Cerebellar cortex (tissue), 1 donor: ENCODE measurements around the gene KRT84.
"Not testable (repeated sequence)": the region's sequence is repeated elsewhere in the genome, so short reads cannot be mapped to it uniquely, and the experiment has no call there.

ENCODE experiments used
- DNase-seq: peaks from one replicate; pipeline ENCODE4 v3.0.0-alpha.2; 2015; ENCODE audit warnings: low spot score

The KRT84 gene

DNA sequence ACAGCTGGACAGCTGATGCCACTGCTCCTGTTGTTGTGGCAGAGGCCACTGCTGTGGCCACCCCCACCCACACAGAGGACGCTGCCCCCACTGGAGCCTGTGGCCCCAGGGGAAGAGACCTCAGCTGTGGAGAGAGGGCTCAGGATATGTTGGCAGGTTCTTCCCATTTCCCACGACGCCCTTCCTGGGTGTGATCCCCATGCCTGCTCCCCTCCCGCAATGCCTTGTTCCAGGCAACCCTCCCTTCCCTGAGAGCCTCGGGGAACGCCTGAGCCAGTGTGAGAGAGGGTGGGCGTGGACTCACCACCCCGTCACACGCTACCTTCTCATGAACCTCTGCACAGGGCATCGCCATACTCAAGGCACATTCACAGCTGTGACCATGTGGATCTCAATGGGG lies 26.4 kb upstream of the KRT84 start:
- DNase-seq = no peak

DNA sequence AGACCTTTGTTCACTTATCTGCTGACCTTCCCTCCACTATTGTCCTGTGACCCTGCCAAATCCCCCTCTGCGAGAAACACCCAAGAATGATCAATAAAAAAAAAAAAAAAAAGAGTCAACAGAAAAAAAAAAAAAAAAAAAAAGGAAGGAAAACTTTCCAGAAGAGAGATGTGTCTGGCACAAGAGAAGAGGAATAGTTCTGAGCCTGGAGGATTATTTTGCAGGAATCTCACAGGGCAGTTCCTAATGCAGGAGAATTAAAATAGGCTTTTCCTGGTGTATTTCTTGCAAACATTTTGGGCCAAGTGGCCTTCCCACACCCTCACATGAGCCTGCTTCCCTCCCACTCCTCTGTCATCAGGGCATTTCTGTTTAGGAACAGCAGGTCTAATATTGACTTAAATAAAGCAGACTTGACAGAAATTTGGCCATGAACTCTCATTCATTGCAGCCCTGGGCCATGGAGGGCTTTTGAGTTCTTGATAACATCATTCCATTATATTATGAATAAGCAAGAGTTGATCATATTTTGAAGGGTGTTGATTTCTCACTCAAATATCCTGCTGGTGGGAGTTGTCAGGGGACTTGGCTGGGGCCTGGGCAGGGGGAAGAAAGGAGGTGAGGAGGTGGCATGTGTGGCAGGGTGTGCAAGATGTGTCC lies 25.3 kb upstream of the KRT84 start:
- DNase-seq = not testable (repeated sequence)

DNA sequence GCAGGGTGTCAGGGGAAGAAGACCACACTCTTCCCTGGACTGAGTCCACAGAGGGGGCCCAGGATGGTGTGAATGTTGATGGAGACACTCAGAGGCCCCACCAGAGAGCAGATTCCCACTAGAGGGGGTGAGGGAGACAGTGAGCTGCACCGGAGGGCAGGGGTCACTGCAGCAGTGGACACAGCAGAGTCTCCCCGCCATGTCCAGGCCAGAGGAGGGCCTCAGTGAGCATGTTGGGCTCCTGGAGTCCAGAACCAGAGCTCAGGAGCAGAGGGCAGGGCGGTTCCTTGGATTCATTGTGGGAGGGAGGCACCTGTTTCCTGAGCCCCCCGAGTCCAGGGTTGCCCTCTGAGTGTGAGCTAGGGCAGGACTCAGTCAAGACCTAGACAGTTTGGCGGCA lies 22.5 kb upstream of the KRT84 start:
- no peak for DNase-seq

DNA sequence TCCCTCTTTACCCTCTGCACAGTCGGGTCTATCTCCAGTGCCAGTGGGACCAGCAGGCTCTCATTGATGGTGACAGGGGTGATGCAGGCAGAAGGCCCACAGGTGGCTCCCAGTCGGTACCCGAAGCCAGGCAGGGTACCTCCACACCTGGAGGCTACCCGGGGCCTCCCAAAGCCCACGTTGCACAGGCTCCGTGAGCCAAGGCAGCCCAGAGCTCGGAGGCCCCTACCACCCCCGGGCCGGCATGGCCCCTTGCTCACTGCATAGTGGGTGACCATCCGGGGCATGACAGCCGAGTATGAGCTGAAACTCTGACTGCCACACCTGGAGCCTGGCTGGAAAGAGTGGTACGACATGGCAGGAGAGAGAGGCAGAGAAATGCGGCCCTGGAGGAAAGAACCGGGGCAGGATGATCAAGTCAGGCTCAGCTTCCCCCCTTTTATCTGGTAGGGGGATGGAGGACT lies 20.5 kb upstream of the KRT84 start, which contains the start of gene KRT82:
TSS of gene KRT82 (minus strand) at position 414 of the 464 bp plus-strand sequence. CDS start at position 356, 58 bp downstream.
- DNase-seq = no peak

DNA sequence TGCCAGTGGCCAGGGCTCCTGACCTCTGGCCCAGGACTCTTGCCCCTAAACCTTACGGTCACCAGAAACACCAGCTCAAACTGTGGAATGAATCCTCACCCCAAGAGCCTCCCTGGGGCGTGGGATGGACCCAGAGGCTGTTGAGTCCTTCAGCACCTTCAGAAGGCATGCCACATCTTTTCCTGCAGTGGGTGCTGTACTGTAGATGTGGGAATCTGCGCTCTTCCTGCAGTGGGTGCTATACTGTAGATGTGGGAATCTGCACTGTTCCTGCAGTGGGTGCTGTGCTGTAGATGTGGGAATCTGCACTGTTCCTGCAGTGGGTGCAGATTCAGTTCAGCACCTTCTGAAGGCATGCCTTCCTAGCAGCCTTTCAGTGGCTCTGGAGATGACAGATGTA lies 19.5 kb upstream of the KRT84 start:
- no peak for DNase-seq

DNA sequence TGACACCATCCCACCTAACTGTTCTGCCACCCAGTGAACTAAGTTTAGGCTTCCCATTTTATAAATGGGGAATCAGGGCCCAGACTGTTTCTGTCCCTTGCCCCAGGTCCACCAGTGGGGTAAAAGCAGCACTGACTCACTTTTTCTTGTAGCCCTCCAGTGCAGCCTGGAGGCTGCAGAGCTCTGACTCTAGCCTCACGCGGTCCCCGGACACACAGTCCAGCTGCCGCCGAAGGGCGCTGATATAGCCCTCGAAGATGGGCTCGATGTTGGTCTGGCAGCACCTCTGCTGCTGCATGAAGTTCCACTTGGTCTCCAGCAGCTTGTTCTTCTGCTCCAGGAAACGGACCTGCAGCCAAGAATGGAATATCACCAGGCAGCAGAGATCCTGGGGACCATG lies 18.1 kb upstream of the KRT84 start:
- no peak for DNase-seq

DNA sequence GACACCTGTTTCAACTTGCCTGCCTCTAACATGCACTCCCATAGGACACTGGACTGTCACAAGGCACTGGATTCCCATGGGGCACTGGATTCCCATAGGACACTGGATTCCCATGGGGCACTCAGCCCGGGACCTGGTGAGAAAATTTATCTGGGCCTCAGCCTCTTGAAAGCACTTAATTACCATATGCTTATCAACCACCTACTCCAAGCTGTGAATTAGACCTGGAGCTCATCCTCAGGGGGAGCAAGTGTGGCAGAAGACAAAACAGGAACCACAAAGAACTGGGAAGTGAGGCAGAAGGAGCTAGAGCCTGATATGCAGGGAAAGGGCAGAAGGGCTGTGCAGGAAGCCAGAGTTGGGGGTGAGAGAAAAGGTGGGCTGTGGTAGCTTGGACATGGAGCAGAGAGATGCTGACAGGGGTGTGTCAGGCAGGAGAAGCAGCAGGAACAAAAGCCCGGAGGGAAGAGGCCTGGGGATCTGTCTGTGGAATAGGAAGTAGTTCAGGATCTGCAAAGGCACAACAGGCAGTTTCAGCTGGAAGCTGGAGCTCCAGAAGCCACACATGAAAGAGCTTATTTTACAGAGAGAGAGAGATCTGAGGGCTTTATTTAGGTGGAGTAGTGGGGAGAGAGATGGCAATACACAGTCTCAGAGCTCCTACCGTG lies 17.6 kb upstream of the KRT84 start:
- no peak for DNase-seq

DNA sequence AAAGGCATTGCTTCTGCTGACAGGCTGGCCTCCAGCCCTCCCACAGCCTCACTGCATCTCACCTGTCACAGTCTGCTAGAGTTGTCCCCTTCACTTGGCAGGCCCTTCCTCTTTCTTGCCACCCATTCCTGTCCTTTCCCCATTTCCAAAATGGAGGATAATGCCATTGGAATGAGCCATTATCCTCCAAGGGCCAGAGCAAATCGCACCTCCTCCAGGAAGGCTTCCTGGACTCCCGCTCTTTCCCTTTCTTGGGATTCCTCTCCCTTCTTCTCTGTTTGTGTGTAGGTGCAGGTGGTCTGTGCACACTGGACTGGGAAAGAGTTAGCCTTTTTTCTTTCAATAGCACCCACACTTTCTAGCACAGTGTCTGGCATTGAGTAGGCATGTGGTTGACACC lies 16.9 kb upstream of the KRT84 start:
- DNase-seq = no peak

DNA sequence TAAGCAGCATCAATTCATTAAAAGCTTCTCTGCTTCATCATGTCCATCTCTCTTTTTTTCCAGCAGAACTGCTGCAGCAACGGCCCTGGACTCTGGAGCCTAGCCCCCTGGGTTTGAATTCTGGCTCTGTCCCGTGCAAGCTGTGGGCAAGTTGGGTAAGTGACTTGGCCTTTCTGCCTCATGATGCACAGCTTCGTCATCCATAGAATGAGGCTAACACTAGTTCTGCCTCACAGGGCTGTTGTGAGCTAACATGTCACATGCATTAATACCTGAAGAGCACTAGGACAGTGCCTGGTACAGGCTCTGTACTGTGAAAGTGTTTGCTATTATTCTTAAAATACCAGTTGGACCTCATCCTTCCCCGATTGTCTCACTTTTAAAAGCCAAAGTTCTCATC lies 16.5 kb upstream of the KRT84 start:
- DNase-seq = no peak

DNA sequence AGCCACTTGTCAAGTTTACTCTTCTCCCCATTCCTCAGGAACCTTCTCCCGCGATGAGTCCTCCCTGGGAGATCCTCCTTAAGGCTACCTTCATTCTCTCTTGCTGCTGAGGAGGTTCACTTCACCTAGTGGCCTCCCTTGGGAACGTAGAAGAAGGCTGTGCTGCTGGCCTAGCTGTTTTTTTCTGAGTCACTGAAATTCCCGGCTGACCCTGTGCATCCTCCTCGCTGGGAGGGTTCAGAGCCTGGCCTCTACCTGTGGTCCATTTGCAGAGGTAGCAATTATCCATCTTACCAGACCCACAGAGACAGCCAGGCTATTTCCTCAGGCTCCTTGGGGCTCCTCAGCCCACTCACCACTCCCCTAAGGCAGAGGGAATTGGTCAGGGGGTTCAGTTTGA lies 16.1 kb upstream of the KRT84 start:
- DNase-seq = no peak

DNA sequence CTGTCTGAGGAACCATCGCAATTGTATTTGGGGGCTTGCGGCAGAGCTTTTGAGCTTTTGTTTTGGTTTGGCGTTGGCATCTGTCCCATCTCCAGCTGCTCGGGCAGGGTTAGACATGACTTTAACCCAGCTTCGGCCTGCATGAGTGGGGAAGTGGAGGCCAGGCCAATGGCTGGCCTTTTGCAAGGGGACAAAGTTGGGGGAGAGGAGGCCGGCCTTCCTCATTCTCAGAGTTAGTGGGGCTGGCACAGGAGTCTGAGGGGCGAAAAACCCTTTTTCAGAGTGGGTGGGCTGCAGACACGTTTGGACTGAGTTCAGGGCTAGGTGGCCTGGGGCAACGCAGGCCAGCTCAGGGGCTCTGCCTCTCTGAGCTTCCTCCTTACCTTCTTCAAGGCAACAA lies 15.5 kb upstream of the KRT84 start:
- DNase-seq = no peak

DNA sequence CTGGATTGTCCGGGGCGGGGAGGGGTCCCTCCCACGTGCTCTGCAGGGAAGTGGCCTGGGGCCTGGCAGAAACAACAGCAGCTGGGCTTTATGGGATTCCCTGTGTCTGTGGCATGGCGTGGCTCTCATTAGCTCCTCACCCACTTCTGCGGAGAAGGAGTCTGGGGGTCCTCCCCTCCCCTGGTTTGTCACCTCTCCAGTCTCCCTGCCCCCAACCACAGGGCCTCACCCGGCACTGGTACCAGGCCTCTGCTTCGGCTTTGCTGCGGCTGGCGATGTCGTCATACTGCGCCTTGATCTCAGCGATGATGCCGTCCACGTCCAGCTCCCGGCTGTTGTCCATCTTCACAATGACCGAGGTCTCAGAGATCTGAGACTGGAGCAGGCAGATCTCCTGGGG lies 14.3 kb upstream of the KRT84 start:
- no peak for DNase-seq

DNA sequence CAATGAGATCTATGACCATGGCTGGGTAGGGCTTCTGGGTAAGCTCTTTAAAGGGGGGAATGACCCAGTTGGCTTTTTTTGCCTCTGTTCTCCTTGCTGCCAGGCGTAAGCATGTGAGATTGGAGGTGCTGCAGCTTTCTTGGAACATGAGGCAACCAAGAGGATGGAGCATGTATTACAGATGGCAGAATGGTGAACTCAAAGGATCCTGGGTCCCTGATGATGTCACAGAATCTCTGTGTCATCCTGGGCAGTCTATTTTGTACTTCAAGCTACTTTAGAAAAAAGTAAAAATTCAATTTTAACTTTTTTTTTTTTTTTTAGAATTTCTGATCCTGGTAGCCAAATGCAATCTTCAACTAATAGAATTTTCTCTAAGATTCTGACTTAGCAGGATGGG lies 12.7 kb upstream of the KRT84 start:
- DNase-seq = no peak

DNA sequence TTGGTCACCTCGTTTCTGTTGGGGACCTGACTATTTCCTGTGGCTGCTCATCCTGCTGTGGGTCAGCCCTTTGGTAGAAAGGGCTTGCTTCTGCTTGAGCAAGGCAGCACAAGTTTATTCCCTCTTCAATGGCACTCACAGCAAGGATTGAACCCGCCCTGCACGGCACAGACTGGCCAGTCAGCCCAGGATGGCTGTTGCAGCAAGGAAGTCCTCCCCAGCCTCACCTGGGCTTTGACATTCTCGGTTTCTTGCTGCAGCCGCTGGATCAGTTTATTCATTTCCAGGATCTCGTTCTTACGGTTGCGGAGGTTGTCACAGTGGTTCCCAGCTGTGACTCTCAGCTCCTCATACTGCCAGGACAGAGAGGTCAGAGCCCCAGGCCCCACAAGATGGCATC lies 11.2 kb upstream of the KRT84 start:
- no peak for DNase-seq

DNA sequence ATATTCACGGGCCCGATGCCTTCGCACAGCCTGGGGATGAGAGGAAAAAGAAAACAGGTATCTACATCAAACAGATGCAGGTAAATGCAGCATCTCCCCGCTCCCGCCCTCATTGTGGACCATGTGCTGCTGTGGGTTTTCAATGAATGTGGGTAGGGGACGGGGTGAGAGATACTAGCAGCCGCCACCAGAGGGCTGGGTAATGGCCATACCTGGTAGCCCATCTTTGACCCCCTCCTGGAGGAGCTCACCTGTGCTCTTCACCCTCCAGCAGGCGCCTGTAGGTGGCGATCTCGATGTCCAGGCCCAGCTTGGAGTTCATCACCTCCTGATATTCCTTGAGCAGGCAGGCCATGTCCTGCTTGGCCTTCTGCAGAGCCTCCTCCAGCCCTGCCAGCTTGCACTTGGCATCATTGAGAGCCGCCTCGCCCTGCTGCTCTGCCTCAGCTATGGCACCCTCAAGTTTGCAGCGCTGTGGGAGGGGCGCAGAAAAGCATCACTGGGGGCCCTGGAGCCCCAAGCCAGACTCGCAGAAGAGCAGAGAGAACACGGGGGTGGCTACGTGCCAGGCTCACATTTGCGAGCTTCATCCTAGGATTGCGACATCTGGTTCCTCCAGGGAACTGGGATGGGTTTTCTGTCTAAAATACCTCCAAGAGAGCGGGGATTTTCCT lies 10.4 kb upstream of the KRT84 start:
- DNase-seq = no peak

DNA sequence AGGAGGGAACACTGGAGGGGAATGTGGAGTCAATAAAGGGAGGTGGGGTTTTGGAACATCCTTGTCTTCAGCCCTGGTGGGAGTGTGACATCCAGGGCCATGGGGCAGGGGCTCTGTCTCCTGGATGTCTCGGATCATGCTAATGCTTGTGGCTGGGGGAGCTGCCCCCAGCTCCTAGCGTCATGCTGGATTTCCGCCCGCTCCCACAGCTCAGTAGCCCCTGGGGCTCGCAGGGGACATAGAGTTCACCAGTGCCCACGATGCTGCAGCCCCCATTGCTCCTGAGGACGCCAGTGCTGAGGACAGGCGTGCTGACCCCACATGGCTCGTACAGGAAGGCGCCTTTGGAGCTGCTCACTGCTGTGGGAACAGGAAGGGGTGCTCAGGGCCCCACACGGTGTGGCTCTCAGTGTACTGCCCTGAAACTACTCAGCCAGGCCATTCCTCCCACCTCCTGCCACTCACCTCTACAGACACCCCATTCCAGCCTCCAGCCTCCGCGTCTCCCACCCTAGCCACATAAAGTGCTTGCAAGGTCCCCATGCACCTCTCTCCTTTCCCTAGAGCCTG lies 9.5 kb upstream of the KRT84 start:
- no peak for DNase-seq

DNA sequence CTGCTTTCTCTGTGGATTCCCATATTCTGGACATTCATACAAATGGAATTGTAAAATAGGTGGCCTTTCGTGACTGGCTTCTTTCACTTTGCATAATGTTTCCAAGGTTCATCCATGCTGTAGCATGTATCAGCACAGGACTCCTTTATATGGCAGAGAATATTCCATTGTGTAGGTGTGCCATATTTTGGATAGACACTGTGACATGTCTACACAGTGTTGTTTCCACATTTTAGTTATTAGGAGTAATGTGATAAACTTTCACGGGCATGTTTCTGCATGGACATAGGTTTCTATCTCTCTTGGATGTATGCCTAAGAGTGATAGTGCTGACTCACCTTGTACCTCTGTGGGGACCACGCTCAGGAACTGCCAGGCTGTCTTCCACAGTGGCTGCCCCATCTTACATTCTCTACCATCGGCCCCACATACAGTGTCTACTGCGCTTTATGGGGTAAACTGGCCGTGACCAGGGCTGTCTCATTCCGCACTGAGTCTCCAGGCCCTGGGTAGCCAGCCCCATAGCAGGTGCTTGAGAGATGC lies 7.1 kb upstream of the KRT84 start:
- no peak for DNase-seq

DNA sequence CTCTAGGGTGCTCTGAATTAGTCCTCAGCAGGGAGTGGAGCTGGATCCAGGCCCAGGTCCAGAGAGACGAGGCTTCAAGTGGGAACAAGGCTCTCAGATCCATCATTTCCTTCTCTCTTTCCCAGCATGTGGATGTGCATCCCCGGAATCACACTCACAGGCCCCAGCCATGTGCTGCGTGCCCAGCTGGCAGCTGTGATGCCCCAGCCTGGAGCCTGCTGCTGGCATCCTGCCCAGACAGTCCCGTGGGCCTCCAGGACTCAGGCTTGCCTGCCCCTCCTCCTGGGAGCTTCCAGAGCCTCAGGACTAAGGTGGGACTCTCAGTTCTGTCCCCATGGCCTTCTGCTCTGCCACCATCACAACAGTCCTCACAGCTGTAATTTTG lies 6.2 kb upstream of the KRT84 start:
- no peak for DNase-seq

DNA sequence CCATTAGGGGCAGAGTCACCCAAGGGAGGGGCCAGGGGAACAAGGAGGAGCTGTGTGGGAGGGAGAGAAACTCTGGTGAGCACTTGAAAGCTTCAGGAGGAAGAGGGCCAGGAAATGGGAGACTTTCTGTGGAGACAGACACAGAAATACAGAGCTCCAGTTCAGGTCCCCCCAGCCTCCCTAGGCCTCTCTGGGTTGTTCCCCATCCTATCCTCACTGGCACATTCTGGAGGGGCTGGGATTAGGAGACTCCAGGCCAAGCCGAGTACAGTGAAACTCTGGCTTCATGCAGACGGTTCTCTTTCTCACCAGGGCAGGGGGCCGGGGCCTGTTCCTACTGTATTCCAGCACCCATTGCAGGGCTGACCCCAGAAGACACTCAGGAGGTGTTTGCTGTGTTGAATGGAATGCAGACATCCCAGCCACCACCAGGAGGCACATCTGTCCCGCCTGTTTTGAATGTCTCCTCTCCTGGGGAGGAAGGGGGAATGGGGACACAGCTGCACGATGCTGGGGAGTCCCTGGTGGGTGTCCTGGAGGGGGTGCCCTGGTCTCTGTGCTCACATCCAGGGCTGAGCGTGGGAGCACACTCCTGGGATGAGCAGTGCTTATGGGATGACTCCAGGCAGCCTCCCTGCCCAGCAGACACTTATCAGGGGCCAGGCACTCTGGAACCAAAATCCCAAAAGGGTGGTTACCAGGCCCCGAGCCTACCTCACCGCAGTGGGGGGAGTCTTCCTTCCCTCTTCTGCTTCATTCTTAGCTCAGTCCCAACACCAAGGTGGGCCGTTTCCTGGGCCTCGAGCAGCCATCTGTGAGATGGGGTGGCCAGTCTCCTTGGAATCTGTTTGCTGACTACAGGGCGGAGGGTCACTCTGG lies 5.5 kb upstream of the KRT84 start:
- no peak for DNase-seq

DNA sequence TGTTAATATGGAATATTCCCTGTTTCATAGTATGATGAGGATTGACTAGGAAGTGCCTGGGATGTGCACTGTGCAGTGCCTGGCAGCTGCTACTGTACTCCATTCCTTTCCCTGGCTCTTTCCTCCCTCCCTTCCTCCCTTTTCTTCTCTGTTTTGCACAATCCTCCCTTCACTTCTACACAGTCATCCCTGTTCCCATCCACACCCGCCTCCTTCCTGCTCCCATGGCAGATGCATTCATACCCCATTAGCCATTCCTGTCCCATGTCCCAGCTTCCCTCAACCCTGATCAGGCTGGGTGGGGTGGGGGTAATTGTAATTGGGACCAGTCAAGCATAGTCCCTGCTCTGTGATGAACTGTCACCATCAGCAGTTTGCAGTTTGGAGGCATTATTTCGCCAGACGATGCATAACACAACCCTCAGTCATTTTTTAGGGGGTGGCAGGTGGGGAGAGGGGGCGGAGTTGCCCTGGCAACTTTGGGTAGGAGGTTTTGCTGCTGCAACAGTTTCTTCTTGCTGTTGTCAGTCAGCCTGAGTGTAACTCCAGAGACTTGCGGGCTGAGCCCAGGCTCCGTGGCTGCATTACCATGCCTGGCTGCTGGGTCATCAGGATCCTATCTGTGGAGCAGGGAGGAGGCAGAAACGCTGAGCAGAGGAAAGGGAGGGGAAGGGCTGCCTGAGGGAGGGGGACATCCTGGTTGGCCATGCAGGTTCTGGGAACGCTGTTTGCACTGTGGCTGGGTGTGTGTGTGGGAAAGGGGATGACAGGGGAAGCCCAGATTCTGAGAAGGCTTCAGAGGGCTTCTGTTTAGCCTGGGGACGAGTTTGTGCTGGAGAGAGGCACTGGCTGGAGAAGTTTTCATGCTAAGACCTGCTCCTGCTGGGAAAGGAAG lies 4.1 kb upstream of the KRT84 start:
- DNase-seq = no peak

DNA sequence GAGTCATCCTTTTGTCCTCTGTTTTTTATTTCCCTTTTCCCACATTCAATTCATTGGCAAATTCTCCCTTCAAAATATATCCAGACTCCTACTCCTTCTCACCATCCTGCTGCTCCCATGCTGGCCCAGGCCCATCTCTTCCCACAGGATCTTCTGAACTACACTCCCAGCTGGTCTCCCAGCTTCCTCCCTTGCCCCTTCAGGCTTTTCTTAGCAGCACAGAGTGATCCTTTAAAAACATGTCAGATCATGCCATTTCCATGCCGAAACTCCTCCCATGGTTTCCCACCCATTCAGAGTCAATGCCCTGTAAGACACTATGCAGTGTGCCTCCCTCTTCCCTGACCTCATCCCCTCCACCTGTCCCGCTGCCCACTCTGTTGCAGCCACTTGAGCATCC lies 2.4 kb upstream of the KRT84 start:
- DNase-seq = no peak
